Activated T-cell treated with anti-CD3 and anti-CD28 coated beads, Interleukin-2, amount 50 U/mL, for 24 hours (primary cell): Measurements from ENCODE around the gene CCDC97.
"Not testable (repeated sequence)": the region's sequence is repeated elsewhere in the genome, so short reads cannot be mapped to it uniquely, and the experiment has no call there.

Source experiments
- DNase-seq: peaks from one replicate; pipeline ENCODE4 v3.0.0-alpha.2; 2020
- H3K27ac Mint-ChIP-seq: 2 replicates; pipeline ENCODE4 v1.8.0; 2020; ENCODE audit warnings: mild to moderate bottlenecking, mixed read lengths
- H3K27me3 Mint-ChIP-seq: 2 replicates; pipeline ENCODE4 v1.8.0; 2020; ENCODE audit warnings: mixed read lengths
- H3K36me3 Mint-ChIP-seq: 2 replicates; pipeline ENCODE4 v1.8.0; 2020; ENCODE audit warnings: low read depth, mixed read lengths
- H3K4me1 Mint-ChIP-seq: 2 replicates; pipeline ENCODE4 v1.8.0; 2020; ENCODE audit warnings: low read depth, mixed read lengths
- H3K4me3 Mint-ChIP-seq: 2 replicates; pipeline ENCODE4 v1.8.0; 2020; ENCODE audit warnings: mild to moderate bottlenecking, moderate library complexity, mixed read lengths
- H3K9me3 Mint-ChIP-seq: 2 replicates; pipeline ENCODE4 v1.8.0; 2020; ENCODE audit warnings: mixed read lengths

The CCDC97 gene

DNA sequence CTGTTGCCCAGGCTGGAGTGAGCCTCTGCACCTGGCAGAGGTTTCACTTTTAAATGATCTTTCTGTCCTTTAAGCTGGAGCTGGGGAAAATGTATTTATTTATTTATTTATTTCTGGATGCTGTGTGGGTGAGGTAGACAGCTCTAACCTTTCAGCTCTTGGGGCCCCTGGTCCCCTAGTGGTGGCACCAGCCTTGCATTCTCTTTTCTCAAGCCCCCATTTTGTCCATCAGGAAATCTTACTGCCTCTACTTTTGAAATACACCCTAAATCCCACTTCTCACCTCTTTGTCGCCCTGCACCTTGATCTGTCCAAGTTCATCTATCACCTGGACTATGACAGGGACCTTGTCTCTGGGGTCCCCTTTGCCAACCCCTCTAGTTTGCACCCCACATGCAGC, 56.1 kb downstream of the CCDC97 start:
- H3K27ac Mint-ChIP-seq, result no peak overlapping the region

DNA sequence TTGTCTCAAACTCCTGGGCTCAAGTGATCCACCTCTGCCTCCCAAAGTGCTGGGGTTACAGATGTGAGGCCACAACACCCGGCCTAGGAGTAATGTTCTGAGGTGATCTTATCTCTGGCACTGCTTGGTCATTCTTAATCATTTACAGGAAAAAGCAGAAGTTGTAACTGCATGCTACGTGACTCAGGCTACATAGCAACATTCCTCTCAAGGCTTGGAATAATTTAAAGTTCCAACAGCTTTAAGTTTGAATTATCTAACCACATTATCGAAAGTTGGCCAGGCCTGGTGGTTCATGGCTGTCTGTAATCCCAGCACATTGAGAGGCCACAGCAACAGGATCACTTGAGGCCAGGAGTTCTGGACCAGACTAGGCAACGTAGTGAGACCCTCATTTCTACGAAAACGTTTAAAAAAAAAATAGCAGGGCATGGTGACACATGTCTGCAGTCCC, 57.9 kb downstream of the CCDC97 start:
- no peak overlapping the region for H3K4me3 Mint-ChIP-seq
- H3K4me1 Mint-ChIP-seq, result peaks cover 21% of the 10 kb centered on the region
- DNase-seq, result no peak
- H3K9me3 Mint-ChIP-seq, result no peaks in the 10 kb centered on the region
- H3K36me3 Mint-ChIP-seq, result peaks cover 10% of the 10 kb centered on the region
- no peaks in the 10 kb centered on the region for H3K27me3 Mint-ChIP-seq
- peak overlapping the region; percentile 27 for H3K27ac Mint-ChIP-seq

More for the DNA sequence above, 56.1 kb downstream of the CCDC97 start:
- Mint-ChIP-seq H3K4me1 (peaks cover 29% of the 10 kb centered on the region), H3K27me3 (no peaks in the 10 kb centered on the region), H3K36me3 (peaks cover 18% of the 10 kb centered on the region), H3K9me3 (no peaks in the 10 kb centered on the region), H3K4me3 (no peak overlapping the region)
- no peak for DNase-seq

DNA sequence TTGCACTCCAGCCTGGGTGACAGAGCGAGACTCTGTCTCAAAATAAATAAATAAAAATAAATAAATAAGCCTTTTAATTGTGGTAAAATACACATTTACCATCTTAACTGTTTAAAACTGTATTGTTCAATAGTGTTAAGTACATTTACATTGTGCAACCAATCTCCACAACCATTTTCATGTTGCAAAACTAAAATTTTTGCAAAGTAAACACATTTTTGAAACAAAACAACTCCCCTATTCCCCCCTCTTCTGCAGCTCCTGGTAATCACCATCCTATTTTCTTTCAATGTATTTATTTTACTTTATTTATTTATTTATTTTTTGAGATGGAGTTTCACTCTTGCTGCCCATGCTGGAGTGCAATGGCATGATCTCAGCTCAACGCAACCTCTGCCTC, 59.8 kb downstream of the CCDC97 start:
- no peak for DNase-seq
- peaks cover 9% of the 10 kb centered on the region for H3K4me1 Mint-ChIP-seq
- H3K9me3 Mint-ChIP-seq, result no peaks in the 10 kb centered on the region
- no peak overlapping the region for H3K4me3 Mint-ChIP-seq
- H3K27me3 Mint-ChIP-seq, result no peaks in the 10 kb centered on the region
- H3K27ac Mint-ChIP-seq, result no peak overlapping the region
- H3K36me3 Mint-ChIP-seq, result peaks cover 4% of the 10 kb centered on the region

DNA sequence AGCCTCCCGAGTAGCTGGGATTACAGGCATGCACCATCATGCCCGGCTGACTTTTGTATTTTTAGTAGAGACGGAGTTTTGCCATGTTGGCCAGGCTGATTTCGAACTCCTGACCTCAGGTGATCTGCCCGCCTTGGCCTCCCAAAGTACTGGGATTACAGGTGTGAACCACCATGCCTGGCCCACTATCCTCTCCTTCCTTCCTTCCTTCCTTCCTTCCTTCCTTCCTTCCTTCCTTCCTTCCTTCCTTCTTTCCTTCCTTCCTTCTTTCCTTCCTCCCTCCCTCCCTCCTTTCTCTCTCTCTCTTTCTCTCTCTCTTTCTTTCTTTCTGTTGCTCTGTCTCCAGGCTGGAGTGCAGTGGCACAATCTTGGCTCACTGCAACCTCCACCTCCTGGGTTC, 61.1 kb downstream of the CCDC97 start:
- not testable (repeated sequence) for H3K4me3 Mint-ChIP-seq, H3K27ac Mint-ChIP-seq, DNase-seq, H3K36me3 Mint-ChIP-seq, H3K27me3 Mint-ChIP-seq, H3K9me3 Mint-ChIP-seq
- peaks cover 13% of the 10 kb centered on the region for H3K4me1 Mint-ChIP-seq

DNA sequence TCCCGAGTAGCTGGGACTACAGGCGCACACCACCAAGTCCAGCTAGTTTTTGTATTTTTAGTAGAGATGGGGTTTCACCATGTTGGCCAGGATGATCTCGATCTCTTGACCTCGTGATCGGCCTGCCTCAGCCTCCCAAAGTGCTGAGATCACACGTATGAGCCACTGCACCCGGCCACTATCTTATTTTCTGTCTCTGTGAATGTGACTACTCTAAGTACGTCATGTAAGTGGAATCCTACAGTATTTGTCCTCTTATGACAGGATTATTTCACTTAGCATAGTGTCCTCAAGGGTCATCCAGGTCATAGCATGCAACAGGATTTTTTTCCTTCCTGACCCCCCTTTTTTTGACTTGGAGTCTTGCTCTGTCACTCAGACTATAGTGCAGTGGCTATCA, 61.6 kb downstream of the CCDC97 start:
- Mint-ChIP-seq H3K4me3 (no peak overlapping the region), H3K9me3 (no peaks in the 10 kb centered on the region), H3K36me3 (peaks cover 2% of the 10 kb centered on the region), H3K4me1 (peaks cover 12% of the 10 kb centered on the region), H3K27ac (no peak overlapping the region), H3K27me3 (no peaks in the 10 kb centered on the region)
- DNase-seq, result no peak

DNA sequence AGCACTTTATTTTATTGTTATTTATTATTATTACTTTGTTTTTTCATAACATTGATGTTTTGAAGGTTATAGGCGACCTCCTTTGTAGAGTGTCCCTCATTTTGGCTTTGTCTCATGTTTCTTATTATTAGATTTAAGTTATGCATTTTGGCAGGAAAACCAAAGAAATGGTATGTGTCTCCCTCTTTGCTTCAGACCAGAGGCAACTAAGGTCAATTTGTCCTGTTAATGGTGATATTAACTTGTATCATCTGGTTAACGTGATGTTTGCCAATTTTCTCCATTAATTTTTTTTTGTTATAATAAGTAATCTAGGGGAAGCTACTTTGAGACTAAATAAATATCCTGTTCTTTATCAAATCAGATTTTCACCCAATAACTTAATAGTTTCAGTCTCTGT, 62.5 kb downstream of the CCDC97 start:
- Mint-ChIP-seq H3K27ac (no peak overlapping the region), H3K36me3 (peaks cover 2% of the 10 kb centered on the region), H3K4me1 (peaks cover 16% of the 10 kb centered on the region), H3K27me3 (no peaks in the 10 kb centered on the region), H3K9me3 (no peaks in the 10 kb centered on the region), H3K4me3 (no peak overlapping the region)
- DNase-seq, result no peak

DNA sequence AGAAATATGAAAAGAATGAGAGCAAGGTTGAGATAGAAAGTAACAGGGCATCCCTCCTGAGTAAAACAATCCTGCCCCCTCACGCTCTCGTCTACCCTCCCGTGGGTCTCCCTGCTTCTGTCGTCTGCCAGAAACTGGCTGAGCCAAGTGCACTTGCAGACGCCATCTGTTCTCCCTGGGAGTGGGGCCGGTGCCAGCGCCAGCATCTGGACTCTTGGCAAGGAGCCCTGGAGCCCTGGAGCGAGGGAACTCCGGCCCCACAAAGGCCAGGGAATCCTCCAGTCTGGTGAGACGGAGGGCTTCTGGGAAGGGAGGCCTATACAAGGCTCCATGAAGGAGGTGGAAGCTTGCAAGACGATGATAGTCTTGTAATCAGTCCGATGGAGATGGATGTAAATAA, 64.0 kb downstream of the CCDC97 start:
- peaks cover 14% of the 10 kb centered on the region for H3K4me1 Mint-ChIP-seq
- H3K36me3 Mint-ChIP-seq, result peaks cover 2% of the 10 kb centered on the region
- no peak overlapping the region for H3K27ac Mint-ChIP-seq
- H3K27me3 Mint-ChIP-seq, result no peaks in the 10 kb centered on the region
- no peak for DNase-seq
- H3K4me3 Mint-ChIP-seq, result no peak overlapping the region
- H3K9me3 Mint-ChIP-seq, result no peaks in the 10 kb centered on the region
